Skeletal muscle satellite cell (primary cell): ENCODE measurements around the gene CACNB4.
"Not testable (repeated sequence)": the region's sequence is repeated elsewhere in the genome, so short reads cannot be mapped to it uniquely, and the experiment has no call there.

Source experiments
- H3K27me3 ChIP-seq: 2 replicates; pipeline ENCODE4 v1.7.0; 2013; ENCODE audit warnings: low read length; ENCODE audit not compliant: control insufficient read depth, insufficient read depth
- H3K36me3 ChIP-seq: 2 replicates; pipeline ENCODE4 v1.7.0; 2013; ENCODE audit warnings: mild to moderate bottlenecking, control low read depth, low read length; ENCODE audit not compliant: insufficient read depth
- H3K4me1 ChIP-seq: 2 replicates; pipeline ENCODE4 v1.7.0; 2013; ENCODE audit warnings: low read length; ENCODE audit not compliant: control insufficient read depth, insufficient read depth
- H3K4me2 ChIP-seq: 2 replicates; pipeline ENCODE4 v1.7.0; 2013; ENCODE audit warnings: mild to moderate bottlenecking, low read length
- H3K4me3 ChIP-seq: 2 replicates; pipeline ENCODE4 v1.7.0; 2013; ENCODE audit warnings: low read length
- H3K9ac ChIP-seq: 2 replicates; pipeline ENCODE4 v1.7.0; 2013; ENCODE audit warnings: mild to moderate bottlenecking, low read depth, low read length, moderate library complexity
- H3K9me3 ChIP-seq: replicated peaks from 2 replicates; pipeline ENCODE4 v1.7.0; 2013; ENCODE audit warnings: mild to moderate bottlenecking, control low read depth, low read length

The CACNB4 gene

DNA sequence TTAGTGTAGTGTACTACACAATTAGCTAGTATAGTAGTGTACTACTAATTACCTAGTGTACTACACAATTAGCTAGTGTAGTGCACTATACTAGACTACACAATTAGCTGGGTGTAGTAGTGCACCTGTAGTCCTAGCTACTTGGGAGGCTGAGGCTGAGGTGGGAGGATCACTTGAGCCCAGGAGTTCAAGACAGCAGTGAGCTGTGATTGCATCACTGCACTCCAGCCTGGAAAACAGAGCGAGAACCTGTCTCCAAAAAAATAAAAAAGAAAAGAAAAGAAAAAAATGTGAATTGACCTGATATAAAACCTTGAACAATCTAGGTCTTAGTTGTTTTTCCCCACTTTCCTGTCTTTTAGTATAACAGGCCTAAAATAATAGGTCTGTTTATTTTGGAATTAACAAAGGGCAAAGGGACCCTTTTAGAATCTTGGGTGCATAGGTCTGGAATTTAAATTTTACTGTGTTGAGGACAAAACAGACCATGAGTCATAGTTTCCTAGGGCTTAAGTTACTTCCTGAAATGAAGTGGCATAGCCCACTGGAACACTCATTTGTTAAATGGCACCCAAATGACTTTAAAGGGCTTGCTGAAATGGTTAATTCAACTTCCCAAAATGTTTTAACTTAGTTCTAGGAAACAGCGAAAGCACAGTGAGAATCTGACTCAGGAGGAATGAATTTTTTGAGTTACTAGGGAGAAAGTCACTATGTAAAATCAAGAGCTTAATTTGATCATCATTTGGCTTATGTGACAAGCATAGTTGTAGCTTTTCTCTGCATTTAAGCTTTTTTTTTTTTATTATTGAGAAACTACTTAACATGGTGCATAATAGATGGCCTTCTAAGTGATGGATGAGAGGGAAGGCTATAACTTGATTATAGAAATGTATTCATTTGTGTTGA, 219.9 kb downstream of the CACNB4 start:
- H3K36me3 ChIP-seq, result no peaks in the 10 kb centered on the region
- H3K4me1 ChIP-seq, result peaks cover 8% of the 10 kb centered on the region
- H3K9ac ChIP-seq, result no peak overlapping the region
- no peak overlapping the region for H3K4me2 ChIP-seq
- no peaks in the 10 kb centered on the region for H3K9me3 ChIP-seq
- no peaks in the 10 kb centered on the region for H3K27me3 ChIP-seq
- H3K4me3 ChIP-seq, result no peak overlapping the region

DNA sequence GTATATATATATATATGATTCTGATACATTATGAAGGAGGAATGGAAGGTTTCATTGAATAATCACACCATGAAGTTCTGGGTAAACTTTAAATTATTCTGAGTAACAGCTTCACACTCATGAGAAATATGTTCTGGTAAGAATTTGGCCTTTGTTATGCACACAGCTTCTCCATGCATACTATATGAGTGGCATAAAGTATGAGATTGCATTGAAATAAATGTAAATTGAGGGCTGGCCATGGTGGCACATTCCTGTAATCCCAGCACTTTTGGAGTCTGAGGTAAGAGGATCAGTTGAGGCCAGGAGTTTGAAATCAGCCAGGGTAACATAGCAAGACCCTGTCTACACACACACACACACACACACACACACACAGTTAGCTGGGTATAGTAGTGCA, 220.6 kb downstream of the CACNB4 start:
- Histone ChIP-seq H3K4me1 (peaks cover 8% of the 10 kb centered on the region), H3K9ac (no peak overlapping the region), H3K27me3 (no peaks in the 10 kb centered on the region)

GRCh38 chr2:151875631-151876030, 223.2 kb downstream of the CACNB4 start:
- not testable (repeated sequence) for H3K9me3 ChIP-seq, H3K4me1 ChIP-seq

More for the DNA sequence above, 220.6 kb downstream of the CACNB4 start:
- no peaks in the 10 kb centered on the region for H3K36me3 ChIP-seq
- no peak overlapping the region for H3K4me2 ChIP-seq
- H3K9me3 ChIP-seq, result no peaks in the 10 kb centered on the region
- no peak overlapping the region for H3K4me3 ChIP-seq

DNA sequence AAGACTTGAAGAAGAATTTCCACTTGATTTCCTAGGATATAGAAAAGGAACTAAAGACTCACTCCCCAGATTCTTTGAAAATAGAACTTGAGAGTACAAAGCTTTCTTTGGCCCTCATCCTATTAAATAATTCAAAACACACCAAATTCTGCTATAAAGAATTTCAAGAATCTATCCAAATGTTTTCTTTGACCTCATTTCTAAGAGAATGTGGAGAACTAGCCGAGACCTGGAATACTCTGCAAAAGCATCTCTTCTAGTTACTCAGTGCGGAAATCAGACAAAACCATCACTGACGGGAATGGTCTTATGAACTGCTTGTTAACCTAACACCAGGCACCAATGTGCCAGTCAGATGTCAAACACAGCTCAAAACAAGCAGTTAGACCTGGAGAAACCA, 226.4 kb downstream of the CACNB4 start:
- Histone ChIP-seq H3K9ac (no peak overlapping the region), H3K4me2 (no peak overlapping the region), H3K4me3 (no peak overlapping the region), H3K9me3 (no peaks in the 10 kb centered on the region), H3K27me3 (peaks cover 8% of the 10 kb centered on the region), H3K4me1 (no peaks in the 10 kb centered on the region), H3K36me3 (no peaks in the 10 kb centered on the region)

More at GRCh38 chr2:151875631-151876030, 223.2 kb downstream of the CACNB4 start:
- not testable (repeated sequence) for H3K4me2 ChIP-seq, H3K4me3 ChIP-seq, H3K36me3 ChIP-seq, H3K9ac ChIP-seq, H3K27me3 ChIP-seq

DNA sequence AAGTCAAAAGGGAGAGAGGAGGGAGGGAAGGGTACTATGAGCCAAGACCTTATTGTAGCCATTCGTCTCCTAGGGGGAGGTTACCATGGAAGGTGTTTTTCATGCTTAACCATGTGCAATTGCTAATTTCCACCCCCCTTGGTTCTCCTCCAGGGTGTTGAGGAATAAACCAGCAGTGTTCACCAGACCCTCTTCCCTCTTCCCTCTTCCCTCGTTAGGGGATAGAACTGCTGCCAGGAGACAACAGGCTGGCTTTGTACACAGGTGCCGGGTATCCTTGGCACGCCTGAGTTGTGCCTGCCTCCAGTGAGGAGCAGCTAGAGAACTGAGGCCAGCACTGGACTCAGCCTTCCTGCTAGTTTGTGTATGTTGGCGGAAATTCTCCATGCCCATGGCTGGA, 229.6 kb downstream of the CACNB4 start:
- H3K4me3 ChIP-seq, result no peak overlapping the region
- no peaks in the 10 kb centered on the region for H3K4me1 ChIP-seq
- no peak overlapping the region for H3K9ac ChIP-seq
- H3K36me3 ChIP-seq, result no peaks in the 10 kb centered on the region
- peaks cover 10% of the 10 kb centered on the region for H3K27me3 ChIP-seq
- H3K9me3 ChIP-seq, result no peaks in the 10 kb centered on the region
- H3K4me2 ChIP-seq, result no peak overlapping the region

DNA sequence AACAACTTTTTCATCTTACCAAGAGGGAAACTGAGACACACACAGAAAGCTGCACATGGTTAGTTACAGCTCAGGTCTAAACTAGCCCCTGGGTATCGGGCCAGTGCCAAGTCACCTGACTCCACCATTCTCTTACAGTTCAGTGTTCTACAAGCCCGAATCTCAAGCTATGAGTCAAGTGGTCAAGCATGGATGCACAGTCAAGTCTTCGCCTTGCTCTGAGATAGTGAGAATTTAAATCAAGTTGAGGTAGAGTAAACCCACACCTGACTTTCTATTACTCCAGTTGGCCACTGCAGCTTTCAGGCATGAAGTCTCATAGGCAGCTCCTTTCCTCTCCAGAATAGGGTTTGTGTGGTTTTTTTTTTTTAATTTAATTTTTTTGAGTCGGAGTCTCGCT, 236.1 kb downstream of the CACNB4 start:
- no peaks in the 10 kb centered on the region for H3K4me1 ChIP-seq
- H3K27me3 ChIP-seq, result peaks cover 6% of the 10 kb centered on the region
- no peaks in the 10 kb centered on the region for H3K9me3 ChIP-seq
- H3K9ac ChIP-seq, result no peak overlapping the region
- no peak overlapping the region for H3K4me3 ChIP-seq
- H3K36me3 ChIP-seq, result no peaks in the 10 kb centered on the region
- H3K4me2 ChIP-seq, result no peak overlapping the region

- Histone ChIP-seq H3K4me3 (no peak overlapping the region), H3K9ac (no peak overlapping the region), H3K27me3 (peaks cover 6% of the 10 kb centered on the region), H3K9me3 (no peaks in the 10 kb centered on the region), H3K4me1 (no peaks in the 10 kb centered on the region), H3K36me3 (no peaks in the 10 kb centered on the region), H3K4me2 (no peak overlapping the region)
Observed at GRCh38 chr2:151861174-151861573, 237.7 kb downstream of the CACNB4 start.

DNA sequence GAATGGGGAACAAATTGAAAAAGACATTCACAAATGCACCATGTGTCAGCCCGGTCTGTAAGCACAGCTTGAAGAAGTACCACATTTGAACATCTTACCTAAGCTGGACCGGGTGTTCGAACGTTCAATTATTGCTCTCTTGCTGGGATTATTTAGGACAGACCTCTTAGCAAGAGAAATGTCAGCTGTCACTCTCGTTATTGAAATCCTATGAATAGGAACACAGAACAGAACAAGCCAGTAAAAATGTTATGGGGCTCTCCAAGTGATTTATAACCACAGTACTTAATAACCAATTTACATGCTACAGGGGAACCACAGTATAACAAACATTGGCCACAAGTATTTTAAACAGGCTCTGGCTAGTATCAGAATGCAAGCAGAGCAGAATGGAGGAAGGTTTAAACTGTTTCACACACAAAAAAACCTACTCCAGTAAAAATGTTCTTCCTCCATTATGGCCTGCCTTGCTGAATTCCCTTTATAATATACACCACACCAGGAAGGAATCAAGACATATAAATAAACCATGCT, 238.2 kb downstream of the CACNB4 start:
- peaks cover 6% of the 10 kb centered on the region for H3K27me3 ChIP-seq

DNA sequence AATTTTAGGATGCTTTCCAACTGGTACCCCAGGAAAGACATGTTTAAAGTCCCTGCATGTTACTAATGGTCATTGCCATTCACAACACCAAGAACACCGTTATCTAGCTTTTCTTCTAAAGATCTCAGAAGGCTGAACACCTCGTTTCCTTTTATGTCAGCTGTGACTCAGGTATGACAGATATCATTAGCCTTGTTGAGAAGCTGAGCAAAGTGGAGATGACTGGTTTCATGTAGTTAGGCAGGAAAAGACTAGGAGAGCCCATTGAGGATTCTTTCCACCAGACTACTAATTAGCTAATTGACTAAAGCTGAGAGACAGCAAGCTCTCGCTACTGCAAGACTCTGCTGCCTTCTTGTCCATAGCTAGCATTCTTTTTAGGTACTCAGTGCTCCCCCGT, 238.6 kb downstream of the CACNB4 start:
- Histone ChIP-seq H3K4me3 (no peak overlapping the region), H3K4me2 (no peak overlapping the region), H3K4me1 (no peaks in the 10 kb centered on the region), H3K9me3 (no peaks in the 10 kb centered on the region), H3K27me3 (peaks cover 6% of the 10 kb centered on the region), H3K36me3 (no peaks in the 10 kb centered on the region), H3K9ac (no peak overlapping the region)

More for the DNA sequence above, 238.2 kb downstream of the CACNB4 start:
- no peaks in the 10 kb centered on the region for H3K9me3 ChIP-seq
- no peaks in the 10 kb centered on the region for H3K4me1 ChIP-seq
- H3K9ac ChIP-seq, result no peak overlapping the region
- no peak overlapping the region for H3K4me3 ChIP-seq
- H3K36me3 ChIP-seq, result no peaks in the 10 kb centered on the region
- H3K4me2 ChIP-seq, result no peak overlapping the region

GRCh38 chr2:151857650-151858049, 241.2 kb downstream of the CACNB4 start:
- no peak overlapping the region for H3K9ac ChIP-seq
- H3K9me3 ChIP-seq, result no peaks in the 10 kb centered on the region
- H3K4me3 ChIP-seq, result no peak overlapping the region
- no peaks in the 10 kb centered on the region for H3K27me3 ChIP-seq
- H3K36me3 ChIP-seq, result no peaks in the 10 kb centered on the region
- H3K4me1 ChIP-seq, result peaks cover 7% of the 10 kb centered on the region
- H3K4me2 ChIP-seq, result no peak overlapping the region

DNA sequence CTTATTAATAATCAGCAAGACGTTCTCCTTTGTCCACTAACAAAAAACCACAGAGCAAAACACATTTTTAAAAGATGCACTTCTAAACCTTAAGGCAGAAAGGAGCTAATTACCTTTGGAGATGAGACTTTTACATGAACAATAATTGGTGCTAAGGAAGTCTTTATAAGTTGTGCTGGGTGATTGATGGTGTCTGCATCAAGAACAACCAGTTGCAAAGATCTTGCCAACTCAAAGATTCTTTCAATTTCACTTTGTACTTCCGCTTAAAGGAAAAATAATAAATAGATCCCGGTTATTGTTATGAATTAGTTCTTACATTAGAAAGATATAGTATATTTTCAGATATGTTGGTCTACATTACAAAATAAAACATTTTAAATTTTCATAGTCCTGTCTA, 243.7 kb downstream of the CACNB4 start:
- H3K9ac ChIP-seq, result no peak overlapping the region
- H3K4me2 ChIP-seq, result no peak overlapping the region
- H3K27me3 ChIP-seq, result no peaks in the 10 kb centered on the region
- H3K4me1 ChIP-seq, result peaks cover 10% of the 10 kb centered on the region
- H3K4me3 ChIP-seq, result no peak overlapping the region
- H3K36me3 ChIP-seq, result no peaks in the 10 kb centered on the region
- H3K9me3 ChIP-seq, result no peaks in the 10 kb centered on the region
